K562 (cell line): ENCODE results near the gene MTFR2. TPM values are rescaled to one million over a fixed set of nuclear protein-coding genes. Genes with fewer than 3 reads are reported as not detected.

Source experiments
- BACH1 ChIP-seq: fragments of 200-800 bp; sonication (Bioruptor generic); IDR thresholded peaks from 2 replicates; pipeline ENCODE4 v1.6.1; 2016; ENCODE audit warnings: missing genetic modification characterization, missing compliant biosample characterization
- CHAMP1 ChIP-seq: fragments of 450-650 bp; IDR thresholded peaks from 2 replicates; pipeline ENCODE4 v1.6.1; 2016; ENCODE audit warnings: mild to moderate bottlenecking
- CTBP1 ChIP-seq: fragments of 450-650 bp; IDR thresholded peaks from 2 replicates; pipeline ENCODE4 v1.6.1; 2016; ENCODE audit warnings: borderline replicate concordance
- DLX4 ChIP-seq: fragments of 250-450 bp; sonication (Bioruptor Pico); IDR thresholded peaks from 2 replicates; pipeline ENCODE4 v1.6.1; 2021; ENCODE audit warnings: mild to moderate bottlenecking
- HMGXB4 ChIP-seq: sonication (generic); formaldehyde crosslinking; IDR thresholded peaks from 2 replicates; pipeline ENCODE4 v1.8.1; 2023; ENCODE audit warnings: mild to moderate bottlenecking, missing genetic modification reagents
- MEIS2 ChIP-seq: fragments of 450-650 bp; IDR thresholded peaks from 2 replicates; pipeline ENCODE4 v1.6.1; 2014; ENCODE audit warnings: mild to moderate bottlenecking; ENCODE audit not compliant: partially characterized antibody
- OTX1 ChIP-seq: fragments of 450-650 bp; formaldehyde crosslinking; IDR thresholded peaks from 2 replicates; pipeline ENCODE4 v1.4.0; 2022; ENCODE audit warnings: mild to moderate bottlenecking
- POLR2A ChIP-seq: fragments of 450-650 bp; conservative IDR thresholded peaks from 2 replicates; pipeline ENCODE4 v1.6.1; 2016
- RERE ChIP-seq: sonication (generic); formaldehyde crosslinking; IDR thresholded peaks from 2 replicates; pipeline ENCODE4 v1.8.0; 2023; ENCODE audit warnings: missing genetic modification reagents, mild to moderate bottlenecking, borderline replicate concordance
- USF2 ChIP-seq: sonication (generic); formaldehyde crosslinking; IDR thresholded peaks from 2 replicates; pipeline ENCODE4 v1.5.0; 2020; ENCODE audit warnings: missing genetic modification reagents
- ZBED1 ChIP-seq: IDR thresholded peaks from 2 replicates; pipeline ENCODE4 v1.6.1; 2014
- ZNF395 ChIP-seq: fragments of 200-800 bp; sonication (Bioruptor generic); IDR thresholded peaks from 2 replicates; pipeline ENCODE4 v1.6.1; 2017; ENCODE audit warnings: missing genetic modification characterization, missing compliant biosample characterization
- ZNF586 ChIP-seq: fragments of 450-650 bp; formaldehyde crosslinking; conservative IDR thresholded peaks from 2 replicates; pipeline ENCODE4 v1.4.0; 2020; ENCODE audit warnings: mild to moderate bottlenecking, moderate library complexity
- polyA plus RNA-seq, 8 experiments: library from polyadenylated mRNA; depleted of rRNA in 4 of 8; stranded (reverse) in 5 of 8; unstranded in 3 of 8; fragments of >200 nt; fragmentation: Nextera tagmentation in 2 of 8; fragmentation: Illumina TruSeq in 1 of 8; extraction: Ambion mirVana in 2 of 8; extraction: Trizol in 1 of 8; gene quantifications; 2 replicates each; pipeline versions ENCODE4 v1.2.1 to v1.2.3, GENCODE V29; 2011 to 2014; ENCODE audit warnings: inconsistent platforms in 1 of 8, missing spikeins in 1 of 8
- total RNA-seq, 7 experiments: library from RNA; depleted of rRNA in 6 of 7; stranded (reverse); fragments of >200 nt in 6 of 7; fragmentation: Illumina TruSeq in 2 of 7; extraction: Trizol in 2 of 7; gene quantifications; 2 replicates each; pipeline versions ENCODE4 v1.2.1 to v1.2.3, GENCODE V29; 2011 to 2021; ENCODE audit warnings: low replicate concordance in 1 of 7

Gene MTFR2
- total and polyA plus RNA-seq, 9 of the 15 experiments (the other 6 are each of a cell fraction or from before 2014, with no cell fraction given) = 10.1 to 63.3 (median 45.9) TPM

- TF ChIP-seq HMGXB4 (CRISPR knock-in tag) (no peak; the same call in none of the 2 replicates), POLR2A (peak; percentile 93), ZNF586 (CRISPR knock-in tag) (no peak), USF2 (CRISPR knock-in tag) (no peak), CHAMP1 (peak; percentile 99), ZNF395 (CRISPR knock-in tag) (no peak), OTX1 (CRISPR knock-in tag) (no peak; the same call in 1 of the 2 replicates), CTBP1 (peak; percentile 58), ZBED1 (peak; percentile 74), RERE (0 out of 2 replicates have a peak, but pooled peaks have one; percentile 93), MEIS2 (peak; percentile 57), DLX4 (CRISPR knock-in tag) (no peak), BACH1 (tag) (no peak)
Observed at GRCh38 chr6:136249811-136250685, at the start of gene MTFR2 (continued).
